Gastrocnemius medialis (tissue), 4 donors: ENCODE data around the gene DPP10. TPM values are rescaled to one million over a fixed set of nuclear protein-coding genes. Genes with fewer than 3 reads are reported as not detected.

ENCODE experiments used
- ATAC-seq, 2 donors: fragments of 150-250 bp; one replicate each; pipeline ENCODE4 v1.9.1; 2016
- DNase-seq, 2 donors: peaks; one replicate each; pipeline ENCODE4 v3.0.0-alpha.2; 2019
- H3K27ac ChIP-seq, 4 donors: fragments of 200-600 bp; sonication (generic); 1 replicate in 1 of 4; 2 replicates in 3 of 4; pipeline ENCODE4 v1.5.1; 2016 to 2018; ENCODE audit warnings: mild to moderate bottlenecking in 2 of 4, moderate library complexity in 1 of 4
- H3K27me3 ChIP-seq, 3 donors: fragments of 200-600 bp; sonication (generic) in 2 of 3; 1 replicate in 1 of 3; 2 replicates in 2 of 3; pipeline versions ENCODE4 v1.5.1 to v1.6.0; 2016 to 2019; ENCODE audit warnings: mild to moderate bottlenecking in 1 of 3, moderate library complexity in 1 of 3
- H3K36me3 ChIP-seq, 2 donors: fragments of 200-600 bp; sonication (generic) in 1 of 2; one replicate each; pipeline ENCODE4 v1.5.1; 2017 to 2018
- H3K4me1 ChIP-seq, 2 donors: fragments of 200-600 bp; sonication (generic) in 1 of 2; one replicate each; pipeline ENCODE4 v1.5.1; 2016 to 2017; ENCODE audit warnings: mild to moderate bottlenecking in 2 of 2
- H3K4me3 ChIP-seq, 4 donors: fragments of 200-600 bp; sonication (generic) in 3 of 4; 1 replicate in 1 of 4; 2 replicates in 3 of 4; pipeline ENCODE4 v1.5.1; 2016 to 2019; ENCODE audit warnings: mild to moderate bottlenecking in 2 of 4
- H3K9me3 ChIP-seq, 3 donors: fragments of 200-600 bp; sonication (generic) in 2 of 3; 1 replicate in 1 of 3; 2 replicates in 2 of 3; pipeline ENCODE4 v1.5.1; 2016 to 2019
- POLR2A ChIP-seq, 2 donors: fragments of 450-650 bp; IDR thresholded peaks; one replicate each; pipeline ENCODE4 v1.6.1; 2017; ENCODE audit warnings: antibody characterized with exemption in 2 of 2, mild to moderate bottlenecking in 2 of 2, moderate library complexity in 2 of 2
- in situ Hi-C, 4 donors: fragments of 200-750 bp; cut with MboI; loops; one replicate each; pipeline versions ENCODE4 v1.15.0 to v1.8.0; 2017; ENCODE audit warnings: low sequenced_read_pairs in 4 of 4
- intact Hi-C: fragments of 100-400 bp; cut with DNase I; formaldehyde crosslinking; loops from one replicate; pipeline ENCODE4 v1.15.1; 2023; ENCODE audit warnings: low total_unique reads
- total RNA-seq, 4 donors: library from RNA; depleted of rRNA; stranded (reverse); fragments of >200 nt; gene quantifications; one replicate each; pipeline versions ENCODE4 v1.1.0 to v1.2.3, GENCODE V29; 2016
- TF ChIP-seq, protein P1 (sequence below), 5 experiments: fragments of 450-650 bp in 3 of 5; fragments of 200-600 bp in 2 of 5; sonication (generic) in 2 of 5; IDR thresholded peaks in 4 of 5; conservative IDR thresholded peaks in 1 of 5; 1 replicate in 4 of 5; 2 replicates in 1 of 5; pipeline ENCODE4 v1.5.1; 2016 to 2019; ENCODE audit warnings: antibody characterized with exemption in 5 of 5, mild to moderate bottlenecking in 3 of 5, moderate library complexity in 3 of 5

Gene DPP10
- total RNA-seq, 4 donors from 2014 or later = not detected

- no peaks in the 10 kb centered on the region for H3K36me3 ChIP-seq
- in situ Hi-C loops = no loop called here
Observed at GRCh38 chr2:115746151-115746550, 1303.7 kb downstream of the DPP10 start.

GRCh38 chr2:115757286-115757685 is 1314.8 kb downstream of the DPP10 start:
- in situ Hi-C loops = no loop called here
- no peaks in the 10 kb centered on the region for H3K9me3 ChIP-seq

More at GRCh38 chr2:115746151-115746550, 1303.7 kb downstream of the DPP10 start:
- no peak overlapping the region for H3K4me3 ChIP-seq
- no peak overlapping the region for H3K27ac ChIP-seq
- DNase-seq (no peak), ATAC-seq (no peak)
- H3K9me3 ChIP-seq = no peaks in the 10 kb centered on the region
- H3K27me3 ChIP-seq = no peaks in the 10 kb centered on the region
- intact Hi-C loops = no loop called here
- H3K4me1 ChIP-seq = no peaks in the 10 kb centered on the region
- no peak for TF ChIP-seq POLR2A (IDR thresholded peaks at IDR 0.05)
- TF ChIP-seq, protein P1, sequence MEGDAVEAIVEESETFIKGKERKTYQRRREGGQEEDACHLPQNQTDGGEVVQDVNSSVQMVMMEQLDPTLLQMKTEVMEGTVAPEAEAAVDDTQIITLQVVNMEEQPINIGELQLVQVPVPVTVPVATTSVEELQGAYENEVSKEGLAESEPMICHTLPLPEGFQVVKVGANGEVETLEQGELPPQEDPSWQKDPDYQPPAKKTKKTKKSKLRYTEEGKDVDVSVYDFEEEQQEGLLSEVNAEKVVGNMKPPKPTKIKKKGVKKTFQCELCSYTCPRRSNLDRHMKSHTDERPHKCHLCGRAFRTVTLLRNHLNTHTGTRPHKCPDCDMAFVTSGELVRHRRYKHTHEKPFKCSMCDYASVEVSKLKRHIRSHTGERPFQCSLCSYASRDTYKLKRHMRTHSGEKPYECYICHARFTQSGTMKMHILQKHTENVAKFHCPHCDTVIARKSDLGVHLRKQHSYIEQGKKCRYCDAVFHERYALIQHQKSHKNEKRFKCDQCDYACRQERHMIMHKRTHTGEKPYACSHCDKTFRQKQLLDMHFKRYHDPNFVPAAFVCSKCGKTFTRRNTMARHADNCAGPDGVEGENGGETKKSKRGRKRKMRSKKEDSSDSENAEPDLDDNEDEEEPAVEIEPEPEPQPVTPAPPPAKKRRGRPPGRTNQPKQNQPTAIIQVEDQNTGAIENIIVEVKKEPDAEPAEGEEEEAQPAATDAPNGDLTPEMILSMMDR (IDR thresholded peaks at IDR 0.05 in 4 of 5, conservative IDR thresholded peaks at IDR 0.05 in 1 of 5) = no peak

GRCh38 chr2:115763601-115764000 is 1321.2 kb downstream of the DPP10 start:
- TF ChIP-seq, protein P1 (IDR thresholded peaks at IDR 0.05 in 4 of 5, conservative IDR thresholded peaks at IDR 0.05 in 1 of 5) = no peak
- TF ChIP-seq POLR2A (IDR thresholded peaks at IDR 0.05) = no peak
- Histone ChIP-seq H3K4me3 (no peak overlapping the region), H3K36me3 (no peaks in the 10 kb centered on the region), H3K9me3 (no peaks in the 10 kb centered on the region), H3K4me1 (no peaks in the 10 kb centered on the region), H3K27ac (no peak overlapping the region), H3K27me3 (no peaks in the 10 kb centered on the region)
- DNase-seq (no peak), ATAC-seq (no peak)
- in situ Hi-C loops (no loop called here), intact Hi-C loops (no loop called here)

More at GRCh38 chr2:115757286-115757685, 1314.8 kb downstream of the DPP10 start:
- H3K4me1 ChIP-seq = no peaks in the 10 kb centered on the region
- intact Hi-C loops = no loop called here
- TF ChIP-seq, protein P1 (IDR thresholded peaks at IDR 0.05 in 4 of 5, conservative IDR thresholded peaks at IDR 0.05 in 1 of 5) = no peak
- no peak for TF ChIP-seq POLR2A (IDR thresholded peaks at IDR 0.05)
- no peak overlapping the region for H3K27ac ChIP-seq
- H3K4me3 ChIP-seq = no peak overlapping the region
- ATAC-seq (no peak), DNase-seq (no peak)
- H3K27me3 ChIP-seq = no peaks in the 10 kb centered on the region
- no peaks in the 10 kb centered on the region for H3K36me3 ChIP-seq

GRCh38 chr2:115771516-115771915 is 1329.1 kb downstream of the DPP10 start:
- ATAC-seq = no peak
- no peak overlapping the region for H3K27ac ChIP-seq

More at GRCh38 chr2:115771516-115771915, 1329.1 kb downstream of the DPP10 start:
- H3K9me3 ChIP-seq = no peaks in the 10 kb centered on the region
- no peak for DNase-seq
- H3K27me3 ChIP-seq = no peaks in the 10 kb centered on the region
- no peaks in the 10 kb centered on the region for H3K36me3 ChIP-seq
- no peaks in the 10 kb centered on the region for H3K4me1 ChIP-seq
- TF ChIP-seq, protein P1 (IDR thresholded peaks at IDR 0.05 in 4 of 5, conservative IDR thresholded peaks at IDR 0.05 in 1 of 5) = no peak
- H3K4me3 ChIP-seq = no peak overlapping the region
- intact Hi-C loops (no loop called here), in situ Hi-C loops (no loop called here)
